Neural cell (in vitro differentiated cells): Measurements from ENCODE around the gene MYO3A. TPM values are rescaled to one million over a fixed set of nuclear protein-coding genes. Genes with fewer than 3 reads are reported as not detected.

Experiments
- H2AFZ ChIP-seq: fragments of 200-600, 300-800 bp; sonication (generic), shearing (Covaris generic); 2 replicates; pipeline ENCODE4 v1.6.0; 2014; ENCODE audit warnings: low read depth, mild to moderate bottlenecking, antibody characterized with exemption, low read length, moderate library complexity
- H3F3A ChIP-seq: fragments of 200-600 bp; shearing (Covaris generic); 2 replicates; pipeline ENCODE4 v1.6.1; 2016; ENCODE audit warnings: mild to moderate bottlenecking, moderate library complexity, mixed read lengths, antibody characterized with exemption, low read length; ENCODE audit not compliant: insufficient read depth, poor library complexity, severe bottlenecking
- H3K27ac ChIP-seq: fragments of 200-600, 300-800 bp; sonication (generic), shearing (Covaris generic); 2 replicates; pipeline ENCODE4 v1.5.1; 2014; ENCODE audit warnings: mild to moderate bottlenecking, low read length, moderate library complexity
- H3K27me3 ChIP-seq: fragments of 300-800, 200-600 bp; sonication (generic), shearing (Covaris generic); 2 replicates; pipeline ENCODE4 v1.6.0; 2014; ENCODE audit warnings: mild to moderate bottlenecking, low read depth, low read length, moderate library complexity; ENCODE audit not compliant: insufficient read depth
- H3K36me3 ChIP-seq: fragments of 300-800, 200-600 bp; sonication (generic), shearing (Covaris generic); 2 replicates; pipeline ENCODE4 v1.5.1; 2014; ENCODE audit warnings: mild to moderate bottlenecking, antibody characterized with exemption, low read length, moderate library complexity; ENCODE audit not compliant: insufficient read depth
- H3K4me2 ChIP-seq: fragments of 300-800, 200-600 bp; sonication (generic), shearing (Covaris generic); 2 replicates; pipeline ENCODE4 v1.6.0; 2014; ENCODE audit warnings: mild to moderate bottlenecking, low read length
- H3K4me3 ChIP-seq: fragments of 300-800, 200-600 bp; sonication (generic), shearing (Covaris generic); 2 replicates; pipeline ENCODE4 v1.5.1; 2014; ENCODE audit warnings: mild to moderate bottlenecking, low read length, moderate library complexity
- H3K79me2 ChIP-seq: fragments of 200-600 bp; shearing (Covaris generic); replicated peaks from 2 replicates; pipeline ENCODE4 v1.6.0; 2014; ENCODE audit warnings: mild to moderate bottlenecking, low read length, moderate library complexity; ENCODE audit not compliant: insufficient read depth
- H3K9ac ChIP-seq: fragments of 300-800, 200-600 bp; sonication (generic), shearing (Covaris generic); 2 replicates; pipeline ENCODE4 v1.6.1; 2016; ENCODE audit warnings: mild to moderate bottlenecking, low read length, mixed read lengths
- H3K9me2 ChIP-seq: fragments of 200-600 bp; shearing (Covaris generic); 2 replicates; pipeline ENCODE4 v1.6.1; 2016; ENCODE audit warnings: mild to moderate bottlenecking, low read length, mixed read lengths; ENCODE audit not compliant: insufficient read depth
- H3K9me3 ChIP-seq: fragments of 200-600, 300-800 bp; sonication (generic), shearing (Covaris generic); 2 replicates; pipeline ENCODE4 v1.6.1; 2016; ENCODE audit warnings: mild to moderate bottlenecking, mixed run types, low read length, moderate library complexity, mixed read lengths
- H4K20me1 ChIP-seq: fragments of 200-600 bp; shearing (Covaris generic); 2 replicates; pipeline ENCODE4 v1.6.1; 2016; ENCODE audit warnings: mild to moderate bottlenecking, mixed run types; ENCODE audit not compliant: insufficient read depth
- EP300 ChIP-seq: fragments of 450-650 bp; conservative IDR thresholded peaks from 2 replicates; pipeline ENCODE4 v1.6.1; 2014; ENCODE audit warnings: antibody characterized with exemption, mild to moderate bottlenecking, moderate library complexity; ENCODE audit not compliant: poor library complexity, severe bottlenecking
- EZH2 ChIP-seq: fragments of 200-600, 300-800 bp; shearing (Covaris generic), sonication (generic); IDR thresholded peaks from 2 replicates; pipeline ENCODE4 v1.6.1; 2014; ENCODE audit warnings: antibody characterized with exemption, low read length, borderline replicate concordance, mild to moderate bottlenecking; ENCODE audit not compliant: insufficient read depth, poor library complexity, severe bottlenecking
- MXI1 ChIP-seq: fragments of 450-650 bp; conservative IDR thresholded peaks from 2 replicates; pipeline ENCODE4 v1.6.1; 2014; ENCODE audit warnings: antibody characterized with exemption, mild to moderate bottlenecking; ENCODE audit not compliant: poor library complexity, severe bottlenecking
- POLR2AphosphoS5 ChIP-seq: IDR thresholded peaks from 2 replicates; pipeline ENCODE4 v1.6.1; 2012
- RAD21 ChIP-seq: fragments of 450-650 bp; conservative IDR thresholded peaks from 2 replicates; pipeline ENCODE4 v1.6.1; 2014; ENCODE audit warnings: antibody characterized with exemption, mild to moderate bottlenecking, moderate library complexity
- SMC3 ChIP-seq: fragments of 450-650 bp; conservative IDR thresholded peaks from 2 replicates; pipeline ENCODE4 v1.6.1; 2014; ENCODE audit warnings: antibody characterized with exemption, mild to moderate bottlenecking, moderate library complexity; ENCODE audit not compliant: poor library complexity
- TAF1 ChIP-seq: IDR thresholded peaks from 2 replicates; pipeline ENCODE4 v1.6.1; 2012; ENCODE audit warnings: low read depth
- polyA plus RNA-seq: library from polyadenylated mRNA; depleted of rRNA; stranded (reverse); fragments of >200 nt; gene quantifications from 2 replicates; pipeline ENCODE4 v1.2.3, GENCODE V29; 2014
- TF ChIP-seq, protein P1 (sequence below): fragments of 450-650 bp; IDR thresholded peaks from 2 replicates; pipeline ENCODE4 v1.5.1; 2014; ENCODE audit warnings: antibody characterized with exemption, mild to moderate bottlenecking, moderate library complexity; ENCODE audit not compliant: poor library complexity, severe bottlenecking
- TF ChIP-seq, protein P2 (sequence below): IDR thresholded peaks from 2 replicates; pipeline ENCODE4 v1.6.1; 2012; ENCODE audit warnings: borderline replicate concordance

MYO3A gene
- polyA plus RNA-seq, 1 donor from 2014 or later = 4.1 TPM

DNA sequence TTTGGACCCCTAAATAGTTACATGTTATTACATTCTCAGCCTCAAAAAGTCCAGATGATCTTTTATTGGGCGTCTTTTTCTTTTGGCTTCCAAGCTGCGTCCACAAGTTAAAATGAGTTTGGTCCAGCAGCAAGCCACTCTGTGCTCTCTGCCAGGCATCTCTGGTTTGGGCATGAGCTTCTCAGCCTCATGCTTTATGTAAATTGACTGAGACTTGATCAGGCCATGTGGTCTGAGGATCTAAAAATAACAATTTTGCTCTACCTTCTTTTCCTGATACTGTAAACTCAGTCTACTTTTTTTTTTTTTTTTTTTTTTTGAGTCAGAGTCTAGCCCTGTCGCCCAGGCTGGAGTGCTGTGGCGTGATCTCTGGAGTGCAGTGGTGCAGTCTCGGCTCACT lies 298.1 kb downstream of the MYO3A start:
- H3F3A ChIP-seq = no peaks in the 10 kb centered on the region
- H3K4me2 ChIP-seq = no peak overlapping the region
- no peak overlapping the region for H2AFZ ChIP-seq
- H3K9me3 ChIP-seq = no peaks in the 10 kb centered on the region
- H3K9me2 ChIP-seq = no peaks in the 10 kb centered on the region
- H3K36me3 ChIP-seq = peaks cover 31% of the 10 kb centered on the region
- no peaks in the 10 kb centered on the region for H3K27me3 ChIP-seq
- TF ChIP-seq, protein P1, sequence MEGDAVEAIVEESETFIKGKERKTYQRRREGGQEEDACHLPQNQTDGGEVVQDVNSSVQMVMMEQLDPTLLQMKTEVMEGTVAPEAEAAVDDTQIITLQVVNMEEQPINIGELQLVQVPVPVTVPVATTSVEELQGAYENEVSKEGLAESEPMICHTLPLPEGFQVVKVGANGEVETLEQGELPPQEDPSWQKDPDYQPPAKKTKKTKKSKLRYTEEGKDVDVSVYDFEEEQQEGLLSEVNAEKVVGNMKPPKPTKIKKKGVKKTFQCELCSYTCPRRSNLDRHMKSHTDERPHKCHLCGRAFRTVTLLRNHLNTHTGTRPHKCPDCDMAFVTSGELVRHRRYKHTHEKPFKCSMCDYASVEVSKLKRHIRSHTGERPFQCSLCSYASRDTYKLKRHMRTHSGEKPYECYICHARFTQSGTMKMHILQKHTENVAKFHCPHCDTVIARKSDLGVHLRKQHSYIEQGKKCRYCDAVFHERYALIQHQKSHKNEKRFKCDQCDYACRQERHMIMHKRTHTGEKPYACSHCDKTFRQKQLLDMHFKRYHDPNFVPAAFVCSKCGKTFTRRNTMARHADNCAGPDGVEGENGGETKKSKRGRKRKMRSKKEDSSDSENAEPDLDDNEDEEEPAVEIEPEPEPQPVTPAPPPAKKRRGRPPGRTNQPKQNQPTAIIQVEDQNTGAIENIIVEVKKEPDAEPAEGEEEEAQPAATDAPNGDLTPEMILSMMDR = no peak
- no peak for TF ChIP-seq POLR2AphosphoS5
- TF ChIP-seq, protein P2, sequence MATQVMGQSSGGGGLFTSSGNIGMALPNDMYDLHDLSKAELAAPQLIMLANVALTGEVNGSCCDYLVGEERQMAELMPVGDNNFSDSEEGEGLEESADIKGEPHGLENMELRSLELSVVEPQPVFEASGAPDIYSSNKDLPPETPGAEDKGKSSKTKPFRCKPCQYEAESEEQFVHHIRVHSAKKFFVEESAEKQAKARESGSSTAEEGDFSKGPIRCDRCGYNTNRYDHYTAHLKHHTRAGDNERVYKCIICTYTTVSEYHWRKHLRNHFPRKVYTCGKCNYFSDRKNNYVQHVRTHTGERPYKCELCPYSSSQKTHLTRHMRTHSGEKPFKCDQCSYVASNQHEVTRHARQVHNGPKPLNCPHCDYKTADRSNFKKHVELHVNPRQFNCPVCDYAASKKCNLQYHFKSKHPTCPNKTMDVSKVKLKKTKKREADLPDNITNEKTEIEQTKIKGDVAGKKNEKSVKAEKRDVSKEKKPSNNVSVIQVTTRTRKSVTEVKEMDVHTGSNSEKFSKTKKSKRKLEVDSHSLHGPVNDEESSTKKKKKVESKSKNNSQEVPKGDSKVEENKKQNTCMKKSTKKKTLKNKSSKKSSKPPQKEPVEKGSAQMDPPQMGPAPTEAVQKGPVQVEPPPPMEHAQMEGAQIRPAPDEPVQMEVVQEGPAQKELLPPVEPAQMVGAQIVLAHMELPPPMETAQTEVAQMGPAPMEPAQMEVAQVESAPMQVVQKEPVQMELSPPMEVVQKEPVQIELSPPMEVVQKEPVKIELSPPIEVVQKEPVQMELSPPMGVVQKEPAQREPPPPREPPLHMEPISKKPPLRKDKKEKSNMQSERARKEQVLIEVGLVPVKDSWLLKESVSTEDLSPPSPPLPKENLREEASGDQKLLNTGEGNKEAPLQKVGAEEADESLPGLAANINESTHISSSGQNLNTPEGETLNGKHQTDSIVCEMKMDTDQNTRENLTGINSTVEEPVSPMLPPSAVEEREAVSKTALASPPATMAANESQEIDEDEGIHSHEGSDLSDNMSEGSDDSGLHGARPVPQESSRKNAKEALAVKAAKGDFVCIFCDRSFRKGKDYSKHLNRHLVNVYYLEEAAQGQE = no peak
- TF ChIP-seq EZH2 = no peak
- no peak for TF ChIP-seq SMC3
- no peak for TF ChIP-seq RAD21
- TF ChIP-seq EP300 = no peak
- TF ChIP-seq TAF1 = no peak
- TF ChIP-seq MXI1 = no peak
- H3K9ac ChIP-seq = no peak overlapping the region
- no peak overlapping the region for H3K4me3 ChIP-seq
- no peak overlapping the region for H3K27ac ChIP-seq
- H4K20me1 ChIP-seq = no peaks in the 10 kb centered on the region
- H3K79me2 ChIP-seq = peaks cover 3% of the 10 kb centered on the region

DNA sequence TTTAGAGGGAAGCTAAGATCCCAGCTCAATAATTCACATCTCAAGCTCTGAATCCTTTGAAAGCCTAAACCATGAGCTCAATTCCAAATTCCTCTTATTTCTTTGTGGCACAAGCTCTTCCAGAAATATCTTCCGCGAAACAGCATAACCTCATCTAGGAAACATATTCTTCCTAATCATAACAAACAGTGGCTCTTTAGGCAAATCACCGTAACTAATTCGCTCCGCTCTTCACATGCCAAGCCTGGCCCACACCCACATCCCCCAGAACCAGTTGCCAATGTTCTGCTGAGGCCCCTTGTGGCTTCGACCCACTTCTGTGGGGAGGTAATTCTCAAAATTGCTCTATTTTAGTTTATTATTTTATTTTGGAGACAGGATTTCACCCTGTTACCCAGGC lies 301.7 kb downstream of the MYO3A start:
- Histone ChIP-seq H3K4me3 (no peak overlapping the region), H3K36me3 (peaks cover 39% of the 10 kb centered on the region), H3K9ac (no peak overlapping the region), H2AFZ (no peak overlapping the region), H3K79me2 (no peaks in the 10 kb centered on the region), H3K9me3 (no peaks in the 10 kb centered on the region), H3F3A (peaks cover 4% of the 10 kb centered on the region), H3K4me2 (no peak overlapping the region), H3K9me2 (no peaks in the 10 kb centered on the region), H3K27me3 (no peaks in the 10 kb centered on the region), H3K27ac (no peak overlapping the region), H4K20me1 (no peaks in the 10 kb centered on the region)
- no peak for TF ChIP-seq POLR2AphosphoS5
- TF ChIP-seq, protein P1 = no peak
- TF ChIP-seq, protein P2 = no peak
